ENCODE data around the gene NHLRC2.

The NHLRC2 gene

GRCh38 chr10:113907166-113907565 is 52.7 kb downstream of the NHLRC2 start:
- DNase-seq, result no peak

- no peak for DNase-seq
Observed at GRCh38 chr10:113908236-113908635, 53.8 kb downstream of the NHLRC2 start.

GRCh38 chr10:113911113-113911512 is 56.7 kb downstream of the NHLRC2 start:
- DNase-seq, result no peak

- no peak for DNase-seq
Observed at GRCh38 chr10:113911839-113912238, 57.4 kb downstream of the NHLRC2 start.

GRCh38 chr10:113912582-113912981 is 58.1 kb downstream of the NHLRC2 start:
- no peak for DNase-seq

- DNase-seq, result no peak
Observed at GRCh38 chr10:113914956-113915355, 60.5 kb downstream of the NHLRC2 start.

GRCh38 chr10:113915540-113915939 is 61.1 kb downstream of the NHLRC2 start:
- DNase-seq, result no peak

- DNase-seq, result no peak
Observed at GRCh38 chr10:113916053-113916452, 61.6 kb downstream of the NHLRC2 start.

- DNase-seq, result no peak
Observed at GRCh38 chr10:113917636-113918035, 63.2 kb downstream of the NHLRC2 start.

GRCh38 chr10:113920114-113920513 is 65.7 kb downstream of the NHLRC2 start:
- DNase-seq, result no peak

- no peak for DNase-seq
Observed at GRCh38 chr10:113920875-113921274, 66.4 kb downstream of the NHLRC2 start.

GRCh38 chr10:113921561-113922370 is 67.3 kb downstream of the NHLRC2 start:
- DNase-seq, result no peak

- no peak for DNase-seq
Observed at GRCh38 chr10:113922787-113923570, 68.5 kb downstream of the NHLRC2 start.

GRCh38 chr10:113924186-113924585 is 69.7 kb downstream of the NHLRC2 start:
- DNase-seq, result no peak

GRCh38 chr10:113924664-113925063 is 70.2 kb downstream of the NHLRC2 start:
- no peak for DNase-seq

GRCh38 chr10:113927440-113927839 is 73.0 kb downstream of the NHLRC2 start:
- DNase-seq, result no peak

- no peak for DNase-seq
Observed at GRCh38 chr10:113928830-113929229, 74.4 kb downstream of the NHLRC2 start.

GRCh38 chr10:113929522-113929921 is 75.1 kb downstream of the NHLRC2 start:
- DNase-seq, result no peak

GRCh38 chr10:113930482-113931057 is 76.1 kb downstream of the NHLRC2 start:
- DNase-seq, result no peak

- DNase-seq, result no peak
Observed at GRCh38 chr10:113932854-113933253, 78.4 kb downstream of the NHLRC2 start.

- no peak for DNase-seq
Observed at GRCh38 chr10:113933894-113934532, 79.6 kb downstream of the NHLRC2 start.

GRCh38 chr10:113937258-113937657 is 82.8 kb downstream of the NHLRC2 start:
- no peak for DNase-seq
